ENCODE data around the gene KIF19. TPM values are rescaled to one million over a fixed set of nuclear protein-coding genes. Genes with fewer than 3 reads are reported as not detected.

The KIF19 gene
- total RNA-seq, 1 experiment from 2014 or later: not detected

GRCh38 chr17:74350486-74350885 lies 24.5 kb downstream of the KIF19 start:
- H3K27me3 ChIP-seq (ENCODE audit: insufficient read depth, low read depth): peaks cover 87% of the 10 kb centered on the region
- no peak overlapping the region for H3K4me2 ChIP-seq
- no peak overlapping the region for H2AFZ ChIP-seq
- no peaks in the 10 kb centered on the region for H3K79me2 ChIP-seq (ENCODE audit: low read depth)
- no peaks in the 10 kb centered on the region for H4K20me1 ChIP-seq (ENCODE audit: insufficient read depth)
- H3K4me3 ChIP-seq: no peak overlapping the region
- ChIA-PET CTCF (no interaction called here), POLR2A (ENCODE audit: unreplicated experiment) (no interaction called here)
- DNase-seq: no peak
- H3F3A ChIP-seq (ENCODE audit: insufficient read depth, low read depth): no peaks in the 10 kb centered on the region
- H3K9me2 ChIP-seq (ENCODE audit: insufficient read depth): no peaks in the 10 kb centered on the region
- intact Hi-C loops (cut with micrococcal nuclease; ENCODE audit: unreplicated experiment): no loop called here
- BruUV-seq (replicated peaks): no TSS peak
- TF ChIP-seq CTCF (conservative IDR thresholded peaks at IDR 0.05) (no peak), EZH2 (IDR thresholded peaks at IDR 0.05; ENCODE audit: low read depth) (no peak)
- no peaks in the 10 kb centered on the region for H3K36me3 ChIP-seq (ENCODE audit: low read depth)
- no peaks in the 10 kb centered on the region for H3K9me3 ChIP-seq (ENCODE audit: insufficient read depth, low read depth)
- H3K27ac ChIP-seq: no peak overlapping the region
- no peaks in the 10 kb centered on the region for H3K4me1 ChIP-seq (replicated peaks; ENCODE audit: insufficient read depth)

GRCh38 chr17:74351552-74352210 lies 25.7 kb downstream of the KIF19 start:
- no peak overlapping the region for H2AFZ ChIP-seq
- no peak for DNase-seq
- no peak overlapping the region for H3K4me3 ChIP-seq
- H3K36me3 ChIP-seq (ENCODE audit: low read depth): no peaks in the 10 kb centered on the region
- H3K9me2 ChIP-seq (ENCODE audit: insufficient read depth): no peaks in the 10 kb centered on the region
- H3K4me2 ChIP-seq: no peak overlapping the region
- H3K27ac ChIP-seq: no peak overlapping the region
- no peaks in the 10 kb centered on the region for H3K4me1 ChIP-seq (replicated peaks; ENCODE audit: insufficient read depth)
- H3K27me3 ChIP-seq (ENCODE audit: insufficient read depth, low read depth): peaks cover 84% of the 10 kb centered on the region
- no TSS peak for BruUV-seq (replicated peaks)
- no peaks in the 10 kb centered on the region for H3F3A ChIP-seq (ENCODE audit: insufficient read depth, low read depth)
- POLR2A ChIA-PET (ENCODE audit: unreplicated experiment): no interaction called here
- CTCF ChIA-PET: interaction anchor here (0.6 kb wide), 1 partner anchor 71 kb away, joined by 14 read pairs; no protein-coding TSS in a partner anchor
- intact Hi-C loops (cut with micrococcal nuclease; ENCODE audit: unreplicated experiment): no loop called here
- TF ChIP-seq EZH2 (IDR thresholded peaks at IDR 0.05; ENCODE audit: low read depth) (no peak), CTCF (conservative IDR thresholded peaks at IDR 0.05) (no peak)
- H4K20me1 ChIP-seq (ENCODE audit: insufficient read depth): no peaks in the 10 kb centered on the region
- no peaks in the 10 kb centered on the region for H3K9me3 ChIP-seq (ENCODE audit: insufficient read depth, low read depth)
- H3K79me2 ChIP-seq (ENCODE audit: low read depth): no peaks in the 10 kb centered on the region

- intact Hi-C loops (cut with micrococcal nuclease; ENCODE audit: unreplicated experiment): no loop called here
- CTCF ChIA-PET: no interaction called here
Observed at GRCh38 chr17:74353446-74354060, 27.5 kb downstream of the KIF19 start.

More at GRCh38 chr17:74353446-74354060, 27.5 kb downstream of the KIF19 start:
- no TSS peak for BruUV-seq (replicated peaks)
- Histone ChIP-seq H3F3A (ENCODE audit: insufficient read depth, low read depth) (no peaks in the 10 kb centered on the region), H3K4me2 (no peak overlapping the region), H4K20me1 (ENCODE audit: insufficient read depth) (no peaks in the 10 kb centered on the region), H3K9me2 (ENCODE audit: insufficient read depth) (no peaks in the 10 kb centered on the region), H3K79me2 (ENCODE audit: low read depth) (no peaks in the 10 kb centered on the region), H3K4me3 (no peak overlapping the region), H3K27me3 (ENCODE audit: insufficient read depth, low read depth) (peaks cover 66% of the 10 kb centered on the region), H2AFZ (no peak overlapping the region), H3K9me3 (ENCODE audit: insufficient read depth, low read depth) (no peaks in the 10 kb centered on the region), H3K4me1 (replicated peaks; ENCODE audit: insufficient read depth) (no peaks in the 10 kb centered on the region), H3K36me3 (ENCODE audit: low read depth) (no peaks in the 10 kb centered on the region), H3K27ac (no peak overlapping the region)
- no peak for DNase-seq
- TF ChIP-seq CTCF (conservative IDR thresholded peaks at IDR 0.05) (no peak), EZH2 (IDR thresholded peaks at IDR 0.05; ENCODE audit: low read depth) (no peak)
- POLR2A ChIA-PET (ENCODE audit: unreplicated experiment): no interaction called here
